HG03460 (cell line): ENCODE data around the gene DOCK4.

Experiments
- ATAC-seq: cut with Tn5 transposase; IDR thresholded peaks from one replicate; pipeline ENCODE4 v1.9.1; 2021; ENCODE audit not compliant: unreplicated experiment

Gene DOCK4

DNA sequence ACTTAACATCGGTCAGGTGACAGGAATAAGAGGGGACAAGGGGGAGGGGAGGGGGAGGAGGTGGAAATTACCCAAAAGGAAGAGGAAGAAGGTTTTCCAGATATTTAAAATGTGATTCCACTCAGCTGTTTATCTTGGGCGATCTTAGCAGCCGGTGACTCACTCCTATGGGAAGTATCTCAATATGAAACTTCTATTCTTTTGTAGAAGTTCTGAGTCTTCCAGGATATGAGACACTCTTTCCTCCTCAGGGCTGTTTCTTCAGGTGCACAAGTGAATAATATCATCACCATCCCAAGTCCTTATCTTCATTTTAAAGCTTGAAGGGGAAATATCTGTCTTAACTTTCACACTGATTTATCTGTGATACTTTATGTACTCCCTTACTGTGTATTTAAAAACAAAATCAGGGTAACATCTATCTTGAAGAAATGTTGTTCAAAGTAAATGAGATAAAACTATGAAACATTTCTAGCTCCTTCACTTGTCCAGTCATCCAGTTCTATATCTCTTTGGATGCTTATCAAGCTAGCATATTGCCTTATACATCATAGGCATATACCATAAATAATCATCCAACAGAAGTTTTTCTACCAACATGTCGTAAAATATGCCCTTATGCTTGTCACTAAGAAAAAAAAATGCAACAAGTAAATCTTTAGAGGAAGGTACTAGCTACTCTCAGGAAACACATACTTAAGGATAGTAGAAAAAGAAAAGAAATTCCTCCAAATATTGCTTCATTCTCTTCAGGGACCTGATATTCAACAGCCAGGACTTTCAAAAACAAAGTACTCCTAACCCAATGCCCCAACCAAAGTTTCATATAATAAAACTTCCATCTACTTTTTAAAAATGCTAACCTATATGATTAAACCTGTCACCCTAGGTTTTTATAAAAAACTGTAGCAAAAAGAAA lies 13.7 kb downstream of the DOCK4 start:
- ATAC-seq, result no peak

DNA sequence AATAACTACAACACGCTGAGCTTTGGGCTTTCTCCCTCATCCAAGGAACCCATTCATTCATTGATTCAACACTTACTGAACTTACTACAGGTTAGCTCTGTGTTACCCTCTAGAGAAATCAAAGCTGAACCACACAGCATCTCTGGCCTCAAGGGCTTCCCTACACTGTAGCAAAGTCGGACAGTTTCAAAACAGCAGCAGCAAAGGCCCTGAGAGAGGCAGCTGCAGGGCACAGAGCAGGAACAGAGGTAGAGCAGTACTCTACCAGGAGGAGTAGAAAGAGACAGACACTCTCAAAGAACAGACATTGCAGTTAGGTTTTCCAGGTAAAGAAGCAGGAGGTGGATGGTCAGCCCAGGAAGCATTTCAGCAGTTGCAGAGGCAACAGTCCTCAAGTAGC lies 16.1 kb downstream of the DOCK4 start:
- ATAC-seq, result no peak

DNA sequence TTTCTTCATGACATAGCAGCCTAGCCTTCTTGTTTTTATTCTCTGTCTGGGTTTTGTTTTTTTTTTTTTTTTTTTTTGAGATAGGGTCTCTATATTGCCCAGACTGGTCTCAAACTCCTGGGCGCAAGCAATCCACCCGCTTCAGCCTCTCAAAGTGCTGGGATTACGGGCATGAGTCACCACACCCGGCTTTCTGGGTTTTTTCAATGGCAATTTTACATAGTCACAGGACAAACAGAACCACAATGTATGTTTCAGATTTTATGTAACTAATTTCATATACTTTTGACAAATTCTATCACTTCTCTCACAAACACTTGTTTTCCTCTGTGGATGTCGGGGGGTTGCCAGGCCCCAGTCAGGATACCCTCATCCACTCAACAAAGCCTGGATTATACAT lies 16.5 kb downstream of the DOCK4 start:
- ATAC-seq, result no peak

DNA sequence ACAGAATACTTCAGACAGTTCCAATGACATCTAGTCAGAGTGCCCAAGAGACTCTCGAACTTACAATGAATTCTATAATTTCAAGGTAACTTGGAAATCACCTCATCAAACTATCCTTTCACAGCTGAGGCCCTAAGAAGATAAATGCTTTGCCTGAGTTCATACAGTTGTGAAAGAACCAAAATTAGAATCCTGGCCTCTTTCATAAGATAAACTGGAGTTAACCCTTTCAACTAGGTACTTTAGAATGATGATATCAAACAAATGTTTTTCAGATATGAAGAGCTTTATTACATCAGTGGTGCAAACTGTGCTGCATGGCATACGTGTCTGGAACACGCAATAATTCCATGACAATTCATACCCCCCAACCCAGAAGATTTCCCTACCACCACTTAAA lies 17.9 kb downstream of the DOCK4 start:
- no peak for ATAC-seq

DNA sequence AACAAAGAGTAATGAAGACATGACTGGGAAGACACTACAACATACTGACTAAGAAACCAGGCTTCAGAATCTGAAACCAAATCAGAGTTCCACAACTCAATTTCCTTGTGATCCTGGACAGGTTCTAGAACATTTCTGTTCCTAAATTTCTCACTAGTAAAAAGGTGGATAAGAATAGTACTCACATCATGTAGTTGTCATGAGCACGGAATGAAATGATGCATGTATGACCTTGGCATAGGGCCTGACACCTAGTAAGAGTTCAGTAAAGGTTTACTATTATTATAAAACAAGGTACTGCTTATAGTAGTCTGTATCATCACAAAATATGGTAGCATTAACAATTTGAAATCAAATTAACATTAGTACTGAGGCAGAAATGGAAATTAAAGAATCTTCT lies 19.9 kb downstream of the DOCK4 start:
- no peak for ATAC-seq

DNA sequence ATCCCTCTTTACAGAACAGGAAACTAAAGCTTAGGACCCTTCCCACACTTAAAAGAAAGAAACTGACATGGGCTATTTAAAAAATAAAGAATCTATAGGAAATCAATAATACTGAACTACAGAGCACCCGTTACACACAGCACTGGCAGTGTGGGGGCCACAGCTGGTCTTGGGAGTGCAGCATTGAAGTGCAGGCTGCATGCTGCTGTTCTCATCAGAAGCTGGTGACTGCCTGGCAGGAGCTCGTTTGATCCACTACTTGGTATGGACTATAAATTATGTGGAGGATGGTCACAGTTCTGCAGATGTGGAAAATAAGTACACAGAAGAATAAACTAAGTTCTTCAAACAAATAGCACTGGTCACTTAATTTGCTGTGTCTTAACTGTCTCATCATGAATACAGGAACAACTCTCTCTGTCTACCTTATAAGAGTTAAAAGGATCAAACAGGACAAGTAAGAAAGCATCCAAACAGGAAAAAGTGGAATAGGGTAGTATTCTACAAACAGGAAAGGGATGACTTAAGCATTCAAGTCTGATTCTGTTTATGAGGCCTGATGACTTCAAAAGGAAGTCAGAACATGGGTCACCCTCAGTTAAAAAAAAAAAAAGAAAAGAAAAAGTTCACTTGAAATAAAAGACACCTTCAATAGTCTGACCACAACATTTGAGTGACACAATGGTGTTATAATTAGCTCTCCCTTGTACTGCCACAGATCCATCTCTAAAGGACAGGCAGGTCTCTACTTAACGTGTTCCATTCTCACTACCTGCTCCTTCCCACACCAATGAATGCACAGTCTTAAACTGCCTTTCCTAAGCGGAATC lies 21.0 kb downstream of the DOCK4 start:
- no peak for ATAC-seq

DNA sequence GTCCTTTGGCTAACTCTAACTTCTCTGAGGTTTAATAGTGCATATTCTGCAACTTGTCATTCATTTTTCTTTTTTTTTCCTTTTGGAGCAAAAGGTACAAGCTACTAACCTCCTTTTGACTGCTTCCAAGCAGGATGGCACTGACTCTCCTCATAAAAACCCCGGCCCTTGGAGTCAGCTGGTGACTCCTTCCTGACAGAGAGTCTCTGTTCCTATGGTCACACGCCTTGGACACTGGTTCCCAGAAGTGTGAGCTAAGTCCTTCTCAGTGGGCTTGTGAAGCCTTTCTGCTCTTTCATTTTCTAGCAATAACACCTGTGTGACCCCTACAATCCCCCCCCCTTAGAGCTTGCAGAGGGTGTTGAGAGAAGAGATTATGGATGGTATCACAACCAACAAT lies 21.7 kb downstream of the DOCK4 start:
- no peak for ATAC-seq

DNA sequence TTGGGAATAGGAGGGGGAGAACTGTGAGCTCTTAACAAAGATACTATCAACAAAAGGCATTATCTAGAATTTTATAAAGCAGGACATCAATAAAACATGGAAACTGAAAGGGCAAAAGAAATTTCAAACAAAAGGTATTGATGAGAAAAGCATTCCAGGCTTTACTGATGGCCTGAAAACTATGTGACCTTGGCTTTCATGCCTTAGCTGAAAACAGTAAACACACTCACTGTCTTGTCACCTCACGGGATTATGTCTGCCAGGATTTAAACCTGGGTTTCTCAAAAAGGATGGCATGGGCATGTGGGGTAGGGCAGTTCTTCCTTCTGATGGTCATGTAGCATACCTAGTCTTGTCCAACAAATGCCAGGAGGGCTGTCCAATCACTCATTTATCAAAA lies 22.9 kb downstream of the DOCK4 start:
- no peak for ATAC-seq

DNA sequence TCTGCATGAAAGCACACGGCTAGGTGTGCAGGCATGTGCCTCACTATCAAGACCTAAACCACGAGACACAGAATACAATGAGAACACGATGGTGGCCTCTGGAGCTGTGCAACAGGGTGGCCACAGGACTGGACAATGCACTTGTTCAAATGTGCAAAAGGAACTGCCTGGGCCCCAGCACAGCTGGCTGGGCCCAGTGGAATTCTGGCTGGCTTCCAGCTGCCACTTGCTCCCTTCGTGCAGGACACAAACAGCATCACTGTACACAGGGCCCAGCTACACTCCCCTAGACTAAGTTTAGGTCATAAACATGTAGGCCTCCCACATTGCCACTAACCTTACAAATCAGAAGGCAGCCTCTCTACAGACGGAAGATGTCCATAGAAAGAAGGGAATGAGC lies 23.4 kb downstream of the DOCK4 start:
- ATAC-seq, result no peak

DNA sequence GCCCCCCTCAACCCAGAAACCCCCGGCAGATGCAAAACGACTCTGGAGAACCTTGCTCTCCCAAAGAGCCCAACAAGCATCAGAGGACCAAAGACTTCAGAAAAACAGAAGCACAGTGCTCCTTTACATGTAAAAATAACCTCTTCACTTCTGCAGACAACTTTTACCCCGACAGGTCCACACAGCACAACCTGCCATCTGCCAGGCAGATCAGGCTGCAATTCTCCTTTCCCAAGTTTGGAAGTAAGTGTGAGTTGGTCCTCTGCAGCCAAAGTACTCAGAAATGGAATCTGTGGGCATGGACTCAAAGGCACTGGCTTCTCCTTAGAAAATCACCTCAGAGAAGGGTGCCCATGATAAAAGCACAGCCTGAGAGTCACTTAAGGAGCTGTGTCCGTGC lies 26.0 kb downstream of the DOCK4 start:
- no peak for ATAC-seq

DNA sequence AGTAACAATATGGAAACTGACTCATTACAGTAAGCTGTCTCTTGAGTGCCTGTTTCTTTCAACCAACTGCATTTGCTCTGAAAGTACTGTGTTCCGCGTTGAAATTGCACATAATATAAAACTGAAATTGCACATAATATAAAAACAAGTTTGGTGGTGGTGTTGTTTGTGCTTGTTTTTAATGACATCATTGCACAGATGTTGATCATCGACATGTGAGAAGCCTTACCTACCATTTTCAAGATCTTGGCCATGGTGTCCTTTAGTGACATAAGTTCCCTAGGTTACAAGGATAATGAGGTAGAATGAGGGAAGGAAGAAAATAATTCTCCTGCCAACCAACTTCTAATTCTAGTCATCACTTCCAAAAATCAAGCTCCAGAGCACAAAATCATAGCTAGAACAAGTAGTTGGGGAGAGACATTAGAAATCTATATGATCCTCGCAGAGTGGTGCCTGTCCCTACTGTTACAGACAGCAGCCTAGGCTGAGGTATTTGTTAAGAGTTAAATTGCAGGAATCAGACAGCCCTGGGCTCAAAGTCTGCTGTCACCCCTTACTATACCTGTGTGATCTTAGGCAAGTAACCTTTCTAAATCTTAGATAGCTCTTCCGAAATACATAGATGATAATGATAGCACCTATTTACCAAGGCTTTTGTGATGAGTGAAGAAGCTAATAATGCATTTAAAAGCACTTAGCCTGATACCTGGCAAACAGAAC lies 29.3 kb downstream of the DOCK4 start:
- no peak for ATAC-seq

DNA sequence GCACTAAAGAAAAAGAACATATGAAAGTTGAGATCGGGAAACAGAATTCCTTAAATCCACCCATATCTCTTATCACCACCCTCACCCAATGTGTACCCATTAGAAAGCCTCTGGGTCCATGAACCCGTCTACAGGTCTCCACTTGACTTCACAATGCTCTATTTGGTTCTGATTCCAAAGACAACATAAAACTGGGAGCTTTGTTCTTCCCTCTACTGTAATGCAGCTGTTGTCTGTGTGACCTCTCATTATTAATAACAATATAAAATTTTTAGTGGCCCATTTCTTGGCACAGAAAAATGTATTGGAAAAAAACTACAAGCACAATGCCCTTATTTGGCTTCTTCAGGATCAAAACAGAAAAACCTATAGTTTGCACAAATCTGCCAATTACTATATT lies 30.0 kb downstream of the DOCK4 start:
- ATAC-seq, result no peak

DNA sequence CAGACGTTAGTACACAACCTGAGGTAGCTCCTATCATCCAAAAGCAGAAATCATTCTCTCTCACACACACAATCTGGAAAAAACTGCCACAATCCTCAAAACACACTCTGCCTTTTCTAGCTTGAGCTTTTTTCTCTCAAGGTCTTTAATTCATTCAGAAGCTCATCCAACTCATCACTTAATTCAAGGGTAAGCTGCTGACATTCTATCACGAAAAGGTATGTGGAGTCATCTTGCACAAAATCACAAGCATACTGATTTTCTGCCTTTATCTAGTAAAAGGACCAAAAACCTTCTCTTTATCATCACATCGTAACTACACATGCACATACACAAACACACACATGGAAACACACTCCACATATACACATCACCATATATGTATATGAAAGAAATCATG lies 32.0 kb downstream of the DOCK4 start:
- no peak for ATAC-seq

DNA sequence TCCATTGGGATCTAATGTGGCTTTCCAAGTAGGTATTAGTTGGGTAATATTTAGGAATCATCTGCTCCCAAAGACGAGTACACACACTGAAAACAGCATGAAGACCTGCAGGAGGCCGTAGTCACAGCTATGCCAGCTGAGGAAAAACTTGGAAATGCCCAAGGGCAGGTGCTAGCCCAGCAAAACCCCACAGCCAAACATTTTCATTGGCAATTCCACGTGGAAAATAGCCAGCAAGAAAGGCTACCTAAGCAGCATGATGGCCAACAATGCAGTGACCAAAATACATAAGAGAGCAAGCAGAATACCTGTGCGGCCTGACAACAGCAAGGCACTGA lies 32.7 kb downstream of the DOCK4 start:
- ATAC-seq, result no peak

DNA sequence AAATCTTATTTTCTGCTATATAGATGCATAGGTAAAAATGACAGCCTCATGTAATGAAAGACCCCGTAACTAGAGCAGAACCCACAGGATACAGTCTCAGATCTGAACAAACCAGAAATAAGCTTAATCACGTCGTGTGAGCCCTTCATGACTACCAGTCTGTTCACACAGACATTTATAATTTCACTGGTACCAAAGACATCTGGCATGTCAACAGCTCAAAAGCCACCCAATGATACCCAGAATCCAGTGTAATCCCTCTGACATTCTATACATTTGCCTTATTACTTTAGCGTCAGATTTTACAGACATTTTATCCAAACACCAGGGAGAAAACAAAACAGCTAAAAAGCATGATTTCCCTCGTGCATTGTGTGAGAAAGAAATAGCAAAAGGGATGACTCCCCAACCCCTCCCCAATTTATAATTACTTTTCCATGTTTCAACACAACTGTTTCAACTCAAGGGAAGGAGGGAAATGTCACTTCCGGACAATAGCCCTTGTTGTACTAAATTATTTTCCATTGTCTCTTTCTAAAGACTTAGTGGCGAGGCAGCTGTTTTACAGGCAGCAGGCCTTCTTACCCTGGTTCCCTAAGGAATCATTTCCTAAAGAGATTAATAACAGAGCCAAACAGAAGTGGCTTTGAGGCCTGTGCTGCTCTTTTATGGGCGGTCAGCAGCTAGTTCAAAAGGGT lies 33.2 kb downstream of the DOCK4 start:
- no peak for ATAC-seq

DNA sequence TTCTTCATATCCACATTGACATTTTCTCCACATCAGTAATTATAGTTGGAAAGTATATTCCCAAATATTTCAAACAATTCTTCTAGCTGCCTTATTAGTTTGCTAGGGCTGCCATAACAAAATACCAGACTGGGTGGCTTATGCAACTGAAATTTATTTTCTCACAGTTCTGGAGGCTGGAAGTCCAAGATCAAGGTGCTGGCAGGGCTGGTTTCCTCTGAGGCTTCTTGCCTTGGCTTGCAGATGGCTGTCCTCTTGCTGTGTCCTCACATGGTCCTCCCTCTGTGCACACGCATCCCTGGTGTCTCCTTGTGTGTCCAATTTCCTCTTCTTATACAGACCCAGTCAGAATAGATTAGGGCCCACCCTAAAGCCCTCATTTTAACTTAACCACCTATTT lies 34.5 kb downstream of the DOCK4 start:
- ATAC-seq, result no peak

DNA sequence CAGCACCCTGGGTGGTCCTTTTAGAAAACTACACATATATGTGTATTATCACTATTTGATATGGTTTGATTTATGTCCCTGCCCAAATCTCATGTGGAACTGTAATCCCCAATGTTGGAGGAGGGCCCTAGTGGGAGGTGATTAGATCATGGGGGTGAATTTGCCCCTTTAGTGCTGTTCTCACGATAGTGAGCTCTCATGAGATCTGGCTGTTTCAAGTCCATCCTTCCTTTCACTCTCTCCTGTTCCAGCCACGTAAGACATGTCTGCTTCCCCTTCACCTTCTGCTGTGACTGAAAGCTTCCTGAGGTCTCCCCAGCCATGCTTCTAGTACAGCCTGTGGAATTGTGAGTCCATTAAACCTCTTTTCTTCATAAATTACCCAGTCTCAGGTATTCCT lies 37.3 kb downstream of the DOCK4 start:
- no peak for ATAC-seq

DNA sequence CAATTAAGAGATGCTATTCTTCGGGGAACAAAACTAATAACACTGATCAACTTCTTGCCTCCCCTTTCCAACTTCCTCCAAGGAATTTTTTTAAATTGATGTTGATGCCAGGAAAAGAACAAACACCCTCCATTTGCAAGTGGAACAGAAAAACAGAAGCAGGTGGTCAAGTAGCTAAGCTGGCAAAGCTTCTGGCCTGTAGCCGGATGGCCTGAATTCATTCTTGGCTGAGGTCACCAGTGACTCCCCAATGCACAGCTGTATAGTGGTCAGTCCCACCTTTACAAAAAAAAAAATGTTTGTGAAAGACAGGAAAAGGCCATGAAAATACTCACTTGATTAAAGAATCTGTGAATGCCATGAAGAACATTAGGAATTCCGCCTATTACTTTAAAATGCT lies 39.1 kb downstream of the DOCK4 start:
- no peak for ATAC-seq

DNA sequence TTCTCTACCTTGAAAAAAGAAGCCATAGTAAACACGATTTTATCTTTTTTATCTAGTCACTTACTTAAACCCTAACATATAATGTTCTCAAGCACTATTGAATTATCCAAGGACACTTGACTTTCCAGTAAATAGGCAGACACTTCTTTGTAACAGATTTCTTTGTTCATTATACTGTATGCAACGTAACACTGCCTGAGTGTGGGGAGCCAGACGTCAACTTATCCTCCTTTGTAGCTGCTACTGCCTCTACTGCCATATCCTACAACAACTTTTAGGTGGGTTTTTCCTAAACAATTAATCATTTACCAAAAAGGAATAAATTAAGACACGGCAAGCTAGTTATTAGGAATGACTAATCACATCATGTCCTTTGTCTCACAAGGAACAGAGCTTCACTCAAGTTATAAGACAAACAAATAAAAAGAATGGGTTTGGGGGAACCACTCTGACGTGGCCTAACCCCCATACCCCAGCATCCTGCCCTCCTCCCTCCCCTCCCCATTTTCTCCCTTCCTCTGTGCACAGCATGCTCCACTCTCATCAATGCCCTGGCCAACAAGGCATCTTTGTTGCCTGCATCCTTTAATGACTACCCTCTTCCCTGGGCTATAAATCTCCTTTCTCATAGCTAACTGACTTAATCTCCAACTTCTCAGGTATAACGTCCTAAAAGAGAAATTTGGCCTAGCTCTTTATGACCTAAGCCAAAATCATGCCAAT lies 43.3 kb downstream of the DOCK4 start:
- no peak for ATAC-seq

DNA sequence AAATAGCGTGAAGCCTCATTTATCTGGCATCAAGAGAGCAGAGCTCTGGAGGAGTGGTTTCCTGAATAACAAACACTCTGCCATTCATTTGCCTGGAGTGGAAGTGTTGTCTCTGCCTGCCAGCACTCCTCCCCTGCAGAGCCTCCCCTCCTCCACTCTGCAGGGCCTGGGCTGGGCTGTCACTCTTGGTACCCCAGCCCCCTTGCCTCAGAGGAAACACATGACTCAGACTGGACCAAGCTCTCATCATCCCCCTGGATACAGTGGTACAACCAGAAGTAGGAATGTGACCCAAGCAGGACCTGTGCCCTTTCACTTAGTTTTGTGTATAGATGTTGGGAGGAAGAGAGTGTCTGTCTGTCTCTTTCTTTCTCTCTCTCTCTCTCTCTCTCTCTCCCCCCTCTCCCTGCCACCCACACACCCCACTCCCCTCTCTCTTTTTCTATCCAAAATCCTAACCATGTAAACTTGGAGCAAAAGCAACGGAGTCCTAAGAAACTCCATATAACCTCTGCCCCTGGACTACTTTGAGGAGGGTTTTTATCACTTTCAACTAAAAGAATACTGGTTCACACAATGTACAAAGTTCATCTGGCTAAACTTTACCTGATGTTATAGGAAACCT lies 43.9 kb downstream of the DOCK4 start:
- no peak for ATAC-seq
